ENCODE data around the gene ENPP1.

The ENPP1 gene

DNA sequence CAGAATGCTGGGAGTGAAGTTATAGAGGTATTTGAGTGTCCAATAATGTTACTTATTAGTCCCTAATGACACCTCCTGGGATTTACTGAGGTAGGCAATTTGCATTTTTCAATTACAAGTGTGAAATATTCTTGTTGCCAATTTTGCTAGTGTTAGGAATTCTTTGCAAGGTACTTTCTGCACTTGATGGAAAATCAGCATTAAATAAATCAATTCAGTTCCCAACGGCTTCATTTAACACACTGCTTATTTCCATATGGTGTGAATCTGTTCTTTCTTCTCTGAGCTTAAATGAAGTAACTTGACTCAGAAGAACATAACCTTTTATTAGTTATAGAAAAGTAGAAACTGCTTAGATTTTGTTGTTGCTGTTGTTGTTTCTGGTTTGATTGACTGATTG, 122.2 kb downstream of the ENPP1 start:
- H3K9ac ChIP-seq (ENCODE audit: low read length in 2 of 2) = no peak overlapping the region
- H3K4me3 ChIP-seq (ENCODE audit: low read length in 2 of 2) = no peak overlapping the region
- no peaks in the 10 kb centered on the region for H3K27me3 ChIP-seq (ENCODE audit: control insufficient read depth in 1 of 2, insufficient read depth in 2 of 2, low read length in 2 of 2)
- H3K36me3 ChIP-seq (ENCODE audit: control insufficient read depth in 2 of 2, insufficient read depth in 2 of 2, low read length in 2 of 2) = no peaks in the 10 kb centered on the region
- no peak overlapping the region for H3K27ac ChIP-seq (ENCODE audit: low read length)
- no peaks in the 10 kb centered on the region for H3K4me1 ChIP-seq (ENCODE audit: control insufficient read depth, insufficient read depth, low read length)
- H3K9me3 ChIP-seq (ENCODE audit: control insufficient read depth in 2 of 2, low read length in 2 of 2) = no peaks in the 10 kb centered on the region

DNA sequence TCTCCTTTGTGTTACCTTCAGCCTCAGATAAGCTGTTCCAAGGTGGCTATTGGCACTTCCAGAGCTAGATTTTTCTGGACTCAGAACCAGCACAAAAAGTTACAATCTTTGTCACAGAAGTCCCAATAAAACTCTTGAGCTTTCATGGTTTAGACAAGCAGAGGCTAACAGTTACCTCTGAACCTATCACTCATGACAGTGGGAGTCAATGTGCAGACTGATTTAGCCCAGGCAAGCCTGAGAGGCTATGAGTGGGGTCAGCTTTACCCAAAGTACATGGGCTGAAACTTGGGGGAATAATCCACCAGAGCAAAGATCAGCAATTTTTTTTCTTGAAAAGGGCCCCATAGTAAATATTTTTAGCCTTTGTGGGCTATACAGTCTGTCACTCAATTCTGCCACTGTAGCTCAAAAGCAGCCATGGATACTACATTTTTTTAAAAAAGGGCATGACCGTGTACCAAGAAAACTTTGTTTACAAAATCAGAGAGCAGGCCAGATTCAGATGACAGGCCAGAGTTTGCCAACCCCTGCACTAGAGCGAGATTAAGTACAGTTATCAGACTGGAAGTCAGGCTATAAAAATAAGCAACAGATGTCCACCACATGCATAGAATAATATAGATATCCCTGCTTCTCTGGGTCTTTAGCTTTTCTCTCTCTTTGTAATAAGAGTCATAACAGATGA, 123.4 kb downstream of the ENPP1 start:
- H3K9me3 ChIP-seq (ENCODE audit: control insufficient read depth in 2 of 2, low read length in 2 of 2) = no peaks in the 10 kb centered on the region
- no peaks in the 10 kb centered on the region for H3K36me3 ChIP-seq (ENCODE audit: control insufficient read depth in 2 of 2, insufficient read depth in 2 of 2, low read length in 2 of 2)
- H3K4me1 ChIP-seq (ENCODE audit: control insufficient read depth, insufficient read depth, low read length) = no peaks in the 10 kb centered on the region
- H3K27me3 ChIP-seq (ENCODE audit: control insufficient read depth in 1 of 2, insufficient read depth in 2 of 2, low read length in 2 of 2) = no peaks in the 10 kb centered on the region
- no peak overlapping the region for H3K4me3 ChIP-seq (ENCODE audit: low read length in 2 of 2)
- no peak overlapping the region for H3K9ac ChIP-seq (ENCODE audit: low read length in 2 of 2)
- H3K27ac ChIP-seq (ENCODE audit: low read length) = no peak overlapping the region

DNA sequence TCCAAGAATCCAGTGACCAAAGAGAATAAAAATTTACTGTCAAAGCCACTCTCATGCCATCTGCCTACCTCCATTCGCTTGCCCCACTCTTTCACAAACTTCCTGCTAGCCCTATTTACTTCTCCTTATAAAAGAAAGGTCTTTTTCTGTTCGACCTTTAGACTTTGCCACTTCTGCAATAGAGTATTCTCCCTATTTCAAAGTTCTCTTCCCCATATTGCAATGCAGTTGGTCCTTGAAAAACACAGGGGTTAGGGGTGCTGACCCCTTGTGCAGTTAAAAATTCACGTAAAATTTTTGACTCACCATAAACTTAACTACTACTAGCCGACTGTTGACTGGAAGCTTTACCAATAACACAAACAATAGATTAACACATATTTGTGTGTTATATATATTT, 128.3 kb downstream of the ENPP1 start:
- H3K9me3 ChIP-seq (ENCODE audit: control insufficient read depth in 2 of 2, low read length in 2 of 2) = no peaks in the 10 kb centered on the region
- no peaks in the 10 kb centered on the region for H3K4me1 ChIP-seq (ENCODE audit: control insufficient read depth, insufficient read depth, low read length)
- no peak overlapping the region for H3K27ac ChIP-seq (ENCODE audit: low read length)
- H3K36me3 ChIP-seq (ENCODE audit: control insufficient read depth in 2 of 2, insufficient read depth in 2 of 2, low read length in 2 of 2) = no peaks in the 10 kb centered on the region
- no peak overlapping the region for H3K4me3 ChIP-seq (ENCODE audit: low read length in 2 of 2)
- H3K27me3 ChIP-seq (ENCODE audit: control insufficient read depth in 1 of 2, insufficient read depth in 2 of 2, low read length in 2 of 2) = no peaks in the 10 kb centered on the region
- no peak overlapping the region for H3K9ac ChIP-seq (ENCODE audit: low read length in 2 of 2)

DNA sequence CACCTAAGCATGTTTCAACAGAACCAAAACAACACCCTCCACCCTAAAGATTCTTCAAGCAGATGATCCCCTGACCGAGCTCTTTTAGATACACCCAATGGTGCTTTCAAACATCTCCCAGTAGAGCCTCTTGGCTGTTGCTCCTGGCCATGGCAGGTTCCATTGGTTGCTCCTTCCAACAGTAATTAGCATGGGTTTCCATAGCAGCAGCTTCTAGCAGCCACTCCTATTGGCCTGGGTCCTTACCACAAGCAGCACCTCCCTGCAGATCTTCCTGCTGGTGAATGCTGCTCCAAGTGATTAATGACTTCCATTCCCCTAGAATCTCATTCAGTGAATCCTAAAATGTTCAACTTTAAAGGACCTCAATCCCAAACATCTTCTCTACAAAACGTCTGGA, 129.4 kb downstream of the ENPP1 start:
- Histone ChIP-seq H3K4me3 (ENCODE audit: low read length in 2 of 2) (no peak overlapping the region), H3K9ac (ENCODE audit: low read length in 2 of 2) (no peak overlapping the region), H3K27ac (ENCODE audit: low read length) (no peak overlapping the region), H3K36me3 (ENCODE audit: control insufficient read depth in 2 of 2, insufficient read depth in 2 of 2, low read length in 2 of 2) (no peaks in the 10 kb centered on the region), H3K27me3 (ENCODE audit: control insufficient read depth in 1 of 2, insufficient read depth in 2 of 2, low read length in 2 of 2) (no peaks in the 10 kb centered on the region), H3K4me1 (ENCODE audit: control insufficient read depth, insufficient read depth, low read length) (no peaks in the 10 kb centered on the region), H3K9me3 (ENCODE audit: control insufficient read depth in 2 of 2, low read length in 2 of 2) (no peaks in the 10 kb centered on the region)

DNA sequence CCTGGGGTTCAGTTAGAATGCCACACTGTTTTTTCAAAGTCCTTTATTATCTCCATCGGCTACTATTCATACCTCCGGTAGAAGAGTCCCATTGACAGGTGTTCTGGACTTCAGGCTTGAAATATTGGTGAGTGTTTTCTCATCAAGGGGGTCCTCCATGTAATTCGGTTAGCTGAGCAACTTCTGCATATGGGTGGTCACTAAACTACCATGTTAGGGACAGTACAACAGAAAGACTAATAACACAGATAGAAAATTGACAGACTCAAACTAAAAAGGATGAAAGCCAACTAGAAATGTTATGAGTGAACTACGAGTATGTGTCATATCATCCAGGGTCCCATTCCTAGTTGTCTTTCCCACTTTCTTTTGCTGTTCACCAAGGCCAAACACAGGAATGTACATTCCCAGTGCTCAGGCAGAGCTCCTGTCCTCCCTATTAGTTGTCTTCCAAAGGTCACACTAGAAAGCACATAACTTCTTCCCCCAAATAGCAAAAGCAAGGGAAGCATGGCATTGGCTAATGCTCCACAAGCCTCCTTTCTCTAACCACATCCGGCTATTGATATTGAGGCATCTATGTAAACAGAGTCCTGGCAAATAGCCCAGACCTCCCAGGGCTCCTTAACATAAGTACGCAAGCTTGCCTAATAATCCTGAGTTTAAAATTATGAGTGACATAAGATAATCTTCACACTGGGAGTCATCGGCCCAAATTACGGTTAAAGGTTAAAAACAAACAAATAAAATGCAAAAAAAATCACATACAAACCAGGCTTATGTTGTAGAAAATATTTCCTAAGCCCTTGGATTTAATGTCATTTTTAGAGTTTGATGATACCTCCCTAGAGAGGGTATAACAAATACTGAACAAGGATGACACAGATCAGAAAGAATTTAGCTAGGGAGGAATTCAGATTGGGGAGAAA, 130.1 kb downstream of the ENPP1 start:
- no peak overlapping the region for H3K4me3 ChIP-seq (ENCODE audit: low read length in 2 of 2)
- no peaks in the 10 kb centered on the region for H3K36me3 ChIP-seq (ENCODE audit: control insufficient read depth in 2 of 2, insufficient read depth in 2 of 2, low read length in 2 of 2)
- no peaks in the 10 kb centered on the region for H3K9me3 ChIP-seq (ENCODE audit: control insufficient read depth in 2 of 2, low read length in 2 of 2)
- H3K9ac ChIP-seq (ENCODE audit: low read length in 2 of 2) = no peak overlapping the region
- no peaks in the 10 kb centered on the region for H3K27me3 ChIP-seq (ENCODE audit: control insufficient read depth in 1 of 2, insufficient read depth in 2 of 2, low read length in 2 of 2)
- H3K4me1 ChIP-seq (ENCODE audit: control insufficient read depth, insufficient read depth, low read length) = no peaks in the 10 kb centered on the region
- H3K27ac ChIP-seq (ENCODE audit: low read length) = no peak overlapping the region
